ENCODE data around the gene ITGB3.

ITGB3 gene

GRCh38 chr17:47297661-47298400 is 44.2 kb downstream of the ITGB3 start:
- no peak for DNase-seq (ENCODE audit: low read depth, low spot score)

GRCh38 chr17:47298712-47299111 is 45.1 kb downstream of the ITGB3 start:
- no peak for DNase-seq (ENCODE audit: low read depth, low spot score)

GRCh38 chr17:47299239-47299910 is 45.7 kb downstream of the ITGB3 start:
- DNase-seq (ENCODE audit: low read depth, low spot score): no peak

- DNase-seq (ENCODE audit: low read depth, low spot score): no peak
These were observed 47.1 kb downstream of the ITGB3 start for GRCh38 chr17:47300718-47301117.

GRCh38 chr17:47301161-47301560 is 47.5 kb downstream of the ITGB3 start:
- no peak for DNase-seq (ENCODE audit: low read depth, low spot score)

GRCh38 chr17:47301831-47302230 is 48.2 kb downstream of the ITGB3 start:
- DNase-seq (ENCODE audit: low read depth, low spot score): no peak

GRCh38 chr17:47304186-47304585 is 50.6 kb downstream of the ITGB3 start:
- DNase-seq (ENCODE audit: low read depth, low spot score): no peak

GRCh38 chr17:47305302-47305923 is 51.8 kb downstream of the ITGB3 start:
- no peak for DNase-seq (ENCODE audit: low read depth, low spot score)

GRCh38 chr17:47310186-47310733 is 56.6 kb downstream of the ITGB3 start:
- DNase-seq (ENCODE audit: low read depth, low spot score): no peak

- no peak for DNase-seq (ENCODE audit: low read depth, low spot score)
These were observed 57.8 kb downstream of the ITGB3 start for GRCh38 chr17:47311420-47311819.

- DNase-seq (ENCODE audit: low read depth, low spot score): peak; percentile 15
These were observed 62.0 kb downstream of the ITGB3 start for GRCh38 chr17:47315451-47316266.

GRCh38 chr17:47316311-47316710 is 62.7 kb downstream of the ITGB3 start:
- no peak for DNase-seq (ENCODE audit: low read depth, low spot score)

GRCh38 chr17:47317119-47317518 is 63.5 kb downstream of the ITGB3 start:
- no peak for DNase-seq (ENCODE audit: low read depth, low spot score)

GRCh38 chr17:47318197-47318918 is 64.7 kb downstream of the ITGB3 start:
- no peak for DNase-seq (ENCODE audit: low read depth, low spot score)

- DNase-seq (ENCODE audit: low read depth, low spot score): no peak
These were observed 67.4 kb downstream of the ITGB3 start for GRCh38 chr17:47320879-47321502.

GRCh38 chr17:47323382-47324223 is 70.0 kb downstream of the ITGB3 start, which contains the start of gene EFCAB13:
Gene EFCAB13, plus strand, starts transcription at chr17:47323955. Its CDS starts 4,399 bp downstream, at chr17:47328354.
- DNase-seq (ENCODE audit: low read depth, low spot score): peak; percentile 99

GRCh38 chr17:47324224-47325020 is 70.8 kb downstream of the ITGB3 start:
- peak; percentile 82 for DNase-seq (ENCODE audit: low read depth, low spot score)

- no peak for DNase-seq (ENCODE audit: low read depth, low spot score)
These were observed 71.5 kb downstream of the ITGB3 start for GRCh38 chr17:47325176-47325575.

GRCh38 chr17:47330548-47330947 is 76.9 kb downstream of the ITGB3 start:
- DNase-seq (ENCODE audit: low read depth, low spot score): no peak

Data from ELF-1 (cell line).